GM15510 (cell line): Measurements from ENCODE around the gene RIPPLY2.

Experiments used
- POLR2A ChIP-seq: IDR thresholded peaks from 3 replicates; pipeline ENCODE4 v1.6.1; 2011; ENCODE audit warnings: borderline replicate concordance; ENCODE audit not compliant: insufficient read length; ENCODE audit errors: extremely low read depth

Gene RIPPLY2, protein sequence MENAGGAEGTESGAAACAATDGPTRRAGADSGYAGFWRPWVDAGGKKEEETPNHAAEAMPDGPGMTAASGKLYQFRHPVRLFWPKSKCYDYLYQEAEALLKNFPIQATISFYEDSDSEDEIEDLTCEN

DNA sequence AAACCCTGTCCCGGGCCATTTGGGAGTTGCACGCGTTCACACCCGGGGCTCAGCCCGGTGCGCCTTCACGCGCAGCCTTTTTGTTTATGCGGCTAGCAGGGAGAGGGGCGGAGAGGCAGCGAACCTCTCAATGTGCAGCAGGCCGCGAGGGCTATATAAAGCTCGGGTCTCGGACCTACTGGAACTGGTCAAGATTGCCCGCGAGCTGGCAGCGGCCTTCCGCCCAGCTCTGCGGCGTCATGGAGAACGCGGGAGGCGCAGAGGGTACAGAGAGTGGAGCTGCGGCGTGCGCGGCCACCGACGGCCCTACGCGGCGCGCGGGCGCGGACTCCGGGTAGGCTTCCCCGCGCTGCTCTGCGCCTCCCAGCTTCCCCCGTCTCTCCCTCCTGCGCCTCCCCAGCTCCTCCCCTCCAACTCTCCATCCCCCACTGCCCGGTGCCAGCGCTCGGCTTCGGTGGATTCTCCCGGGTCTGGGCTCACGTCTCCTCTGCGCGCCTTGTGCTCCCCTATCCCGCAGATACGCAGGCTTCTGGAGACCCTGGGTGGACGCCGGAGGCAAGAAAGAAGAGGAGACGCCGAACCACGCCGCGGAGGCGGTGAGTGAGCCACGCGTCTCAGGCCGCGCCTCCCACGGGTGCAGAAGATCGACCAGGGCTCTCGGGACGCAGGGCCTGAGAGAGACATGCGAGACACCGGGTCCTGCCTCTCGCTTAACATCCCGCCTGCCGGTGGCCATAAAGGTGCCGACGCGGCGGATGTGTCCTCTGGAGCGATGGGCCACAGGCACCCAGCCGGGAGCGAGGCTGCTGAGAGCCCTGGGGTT, at the start of gene RIPPLY2:
Gene RIPPLY2, plus strand, starts transcription at position 183 of the 823 bp plus-strand sequence. Its CDS starts 57 bp downstream, at position 240.
- no peak for TF ChIP-seq POLR2A

DNA sequence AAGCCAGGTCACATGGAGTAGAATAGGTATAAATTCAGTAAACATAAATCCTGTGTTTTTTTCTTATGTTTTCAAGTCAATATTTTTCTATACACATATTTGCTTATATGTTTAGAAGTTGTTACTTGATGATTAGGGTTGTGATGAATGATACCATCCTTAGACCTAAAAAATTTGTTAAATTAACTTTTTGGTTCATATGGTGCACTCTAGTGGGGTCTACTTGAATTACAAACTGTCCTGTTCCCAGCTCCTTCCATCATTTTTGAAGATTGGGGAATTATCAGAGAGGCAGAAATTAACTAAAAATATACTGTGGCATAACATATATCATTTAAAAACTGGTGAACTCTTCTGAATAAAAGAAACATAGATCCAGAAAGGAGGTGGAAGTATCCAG, 48.3 kb upstream of the RIPPLY2 start:
- TF ChIP-seq POLR2A, result no peak

DNA sequence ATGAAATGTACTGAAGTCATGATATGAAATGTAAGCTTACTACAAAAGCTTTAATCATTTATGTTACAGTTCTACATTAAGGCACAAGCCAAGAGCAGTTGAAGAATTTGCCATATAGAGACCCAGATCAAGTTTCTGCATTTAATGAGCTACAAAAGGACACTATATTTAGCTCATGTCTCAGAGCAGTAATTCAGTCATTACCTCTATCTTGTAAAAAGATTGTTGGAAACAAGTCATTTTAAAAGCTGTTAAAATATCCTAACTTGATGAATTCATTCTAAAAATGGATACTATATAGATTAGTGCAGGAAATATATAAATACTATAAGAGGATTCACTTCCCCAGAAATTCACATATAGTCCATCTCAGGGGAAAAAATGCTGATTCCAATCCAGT, 45.2 kb upstream of the RIPPLY2 start:
- TF ChIP-seq POLR2A, result no peak

DNA sequence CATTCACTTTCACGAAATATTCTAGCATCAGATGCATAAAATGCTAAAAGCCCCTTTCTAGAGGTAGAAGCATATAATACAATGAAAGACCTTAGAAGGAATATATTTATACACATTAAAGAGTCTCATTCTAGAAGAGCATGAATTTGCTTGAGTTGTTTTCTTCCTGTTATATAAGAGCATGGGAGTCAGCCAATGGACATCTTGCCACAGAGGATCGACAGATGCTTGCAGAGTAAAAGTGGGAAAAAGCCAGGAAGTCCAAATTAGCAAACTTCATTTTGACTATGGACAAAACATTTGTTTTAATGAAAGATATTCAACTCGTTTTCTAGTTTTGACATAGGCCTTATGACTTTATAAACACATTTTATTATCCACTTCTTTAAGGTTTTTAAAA, 44.2 kb upstream of the RIPPLY2 start:
- no peak for TF ChIP-seq POLR2A

DNA sequence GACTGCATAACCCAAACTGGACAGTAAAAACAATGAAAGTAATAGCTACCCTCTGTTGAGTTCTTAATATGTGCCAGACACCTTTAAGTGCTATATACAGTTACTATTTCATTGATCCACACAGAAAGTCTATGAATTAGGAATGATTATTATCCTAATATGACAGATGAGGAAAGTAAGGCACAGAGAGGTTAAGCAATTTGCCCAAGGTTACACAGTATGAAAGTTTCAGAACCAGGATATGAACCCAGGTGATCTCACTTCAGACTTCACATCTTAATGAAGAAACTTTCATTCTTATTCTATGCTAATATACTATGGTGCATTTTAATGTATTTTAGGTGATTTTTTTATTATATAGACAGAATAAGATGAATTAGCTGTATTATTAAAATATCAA, 40.6 kb upstream of the RIPPLY2 start:
- TF ChIP-seq POLR2A, result no peak

DNA sequence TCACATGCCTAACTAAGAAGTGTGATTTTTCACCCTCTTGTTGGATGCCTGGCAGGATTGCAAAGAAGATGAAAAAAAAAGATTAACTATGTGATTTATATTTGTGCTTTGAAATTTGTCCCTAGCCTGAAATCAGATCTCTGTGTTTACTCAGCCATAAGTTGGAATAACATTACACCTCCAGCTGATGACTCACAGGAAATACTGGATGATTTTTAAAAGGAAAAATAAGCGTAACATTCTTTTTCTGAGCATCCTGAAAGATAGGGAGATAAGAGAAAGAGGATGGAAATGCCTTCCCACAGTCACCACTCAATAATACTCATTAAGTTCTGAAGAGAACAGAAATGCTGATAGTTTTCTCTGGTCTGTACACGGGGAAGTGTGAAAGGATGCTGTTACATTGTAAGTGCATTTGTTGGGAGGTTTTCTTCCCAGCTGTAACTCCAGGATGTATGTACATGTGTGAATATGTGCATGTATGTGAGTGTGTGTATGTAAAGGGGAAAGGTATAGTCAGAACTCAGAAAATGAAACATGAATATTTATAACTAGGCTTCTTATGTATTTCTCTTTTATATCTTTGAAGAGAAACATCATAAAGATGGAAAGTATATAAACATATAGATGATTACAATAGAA, 37.4 kb upstream of the RIPPLY2 start:
- TF ChIP-seq POLR2A, result no peak

DNA sequence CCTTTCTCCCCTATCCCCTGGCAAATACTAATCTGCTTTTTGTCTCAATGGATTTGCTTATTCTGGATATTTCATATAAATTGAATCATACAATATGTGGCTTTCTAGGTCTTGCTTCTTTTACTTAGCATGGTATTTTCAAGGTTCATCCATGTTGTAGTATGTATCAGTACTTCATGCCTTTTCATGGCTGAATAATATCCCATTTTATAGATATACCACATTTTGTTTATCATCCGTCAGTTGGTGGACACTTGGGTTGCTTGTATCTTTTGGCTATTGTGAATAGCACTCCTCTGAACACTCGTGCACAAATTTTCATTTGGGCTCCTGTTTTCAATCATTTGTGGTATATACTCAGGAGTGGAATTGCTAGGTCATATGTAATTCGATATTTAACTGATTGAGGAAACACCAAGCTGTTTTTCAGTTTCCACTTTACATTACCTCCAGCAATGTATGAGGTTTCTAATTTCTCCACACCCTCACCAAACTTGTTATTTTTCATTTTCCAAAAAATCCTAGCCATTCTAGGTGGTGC, 30.5 kb upstream of the RIPPLY2 start:
- no peak for TF ChIP-seq POLR2A

DNA sequence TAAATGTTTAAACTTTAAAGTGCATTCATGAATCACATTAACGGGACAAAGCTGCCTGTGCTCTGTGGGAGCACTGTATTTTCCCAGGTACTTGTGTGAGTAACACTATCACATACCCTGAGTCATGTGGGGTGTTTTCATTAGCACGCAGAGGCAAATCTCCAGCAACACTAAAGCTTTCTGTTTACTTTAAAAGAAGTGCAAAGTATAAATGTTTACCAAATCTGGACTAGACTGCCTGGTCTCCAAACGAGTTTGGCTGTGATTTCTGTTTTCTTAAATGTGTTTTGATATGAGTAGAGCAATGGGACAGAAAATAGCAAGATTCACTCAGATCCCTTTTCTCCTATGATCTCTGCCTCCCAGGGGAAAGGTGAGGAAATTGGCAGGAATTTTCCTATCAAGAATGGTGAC, 28.8 kb upstream of the RIPPLY2 start:
- TF ChIP-seq POLR2A, result no peak

DNA sequence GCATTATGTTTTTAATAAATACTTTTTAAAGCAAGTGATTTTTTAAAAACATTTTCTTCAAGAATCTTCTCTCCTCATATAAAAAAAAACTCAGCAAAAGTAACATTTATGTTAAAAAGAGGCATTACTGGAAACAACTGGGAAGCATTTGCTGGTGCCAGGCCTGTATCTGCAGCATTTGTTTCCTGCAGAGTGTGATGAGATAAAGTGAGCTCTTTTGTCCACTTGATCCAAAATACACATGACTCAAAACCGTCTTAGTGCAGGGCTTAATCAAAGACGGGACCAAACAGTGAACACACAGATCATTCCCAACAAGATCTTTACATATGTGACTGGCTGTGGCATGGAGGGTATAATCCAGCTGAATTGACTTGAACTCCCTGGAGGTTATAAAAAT, 28.3 kb upstream of the RIPPLY2 start:
- no peak for TF ChIP-seq POLR2A

DNA sequence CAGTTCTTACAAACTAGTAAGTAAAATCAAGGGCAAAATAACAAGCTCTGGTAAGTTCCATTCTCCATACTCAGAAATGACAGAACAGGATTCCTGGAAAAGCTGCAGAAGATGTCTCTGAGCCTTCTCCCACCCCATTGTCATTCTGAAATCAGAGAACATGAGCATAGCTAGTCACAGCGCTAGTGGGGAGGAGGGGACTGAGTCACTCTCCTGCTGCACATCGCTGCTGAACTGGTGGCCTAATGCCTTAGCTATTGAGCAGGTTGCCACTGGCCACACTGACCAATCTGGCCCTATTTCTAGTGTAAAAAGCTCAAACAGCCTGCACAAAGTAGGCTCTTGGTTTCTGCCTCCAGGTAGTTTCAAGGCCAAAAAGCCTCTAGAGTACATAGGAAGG, 26.1 kb upstream of the RIPPLY2 start:
- no peak for TF ChIP-seq POLR2A

DNA sequence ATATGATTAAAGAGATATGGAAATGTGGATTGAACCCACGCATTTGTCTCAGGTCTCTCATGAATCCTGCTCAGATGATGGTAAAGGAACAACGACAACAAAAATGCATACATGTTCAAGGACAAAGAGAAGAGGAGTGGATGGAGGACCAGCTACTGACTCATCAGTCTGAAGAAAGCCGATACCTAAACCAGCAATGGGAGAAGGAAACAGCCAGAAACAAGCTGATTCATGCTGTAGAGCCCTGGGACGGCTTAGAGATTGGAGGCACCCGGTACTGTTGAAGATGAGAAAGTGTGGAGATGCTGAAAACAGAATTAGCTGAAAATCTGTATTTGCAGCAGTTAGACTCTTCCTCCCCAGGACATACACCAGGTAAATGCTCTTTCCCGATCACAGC, 14.4 kb upstream of the RIPPLY2 start:
- no peak for TF ChIP-seq POLR2A

DNA sequence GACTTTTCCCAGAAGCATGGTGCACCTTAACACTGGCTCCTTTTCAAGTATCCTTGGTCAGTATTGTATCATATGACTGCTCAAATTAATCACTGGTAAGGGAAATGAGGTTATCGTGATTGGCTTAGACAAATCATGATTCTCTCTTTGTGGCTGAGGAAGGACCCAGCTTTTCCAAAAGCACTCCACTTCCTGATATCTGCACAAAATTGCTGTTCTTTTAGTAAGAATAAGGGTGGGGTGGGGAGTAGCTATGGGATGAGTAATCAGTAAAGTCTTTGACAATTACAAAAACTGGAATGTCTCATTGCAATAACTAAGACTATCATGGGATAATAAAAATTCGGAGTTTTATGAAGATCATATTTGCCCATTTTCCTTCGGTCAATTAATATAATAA, 9.0 kb upstream of the RIPPLY2 start:
- no peak for TF ChIP-seq POLR2A

DNA sequence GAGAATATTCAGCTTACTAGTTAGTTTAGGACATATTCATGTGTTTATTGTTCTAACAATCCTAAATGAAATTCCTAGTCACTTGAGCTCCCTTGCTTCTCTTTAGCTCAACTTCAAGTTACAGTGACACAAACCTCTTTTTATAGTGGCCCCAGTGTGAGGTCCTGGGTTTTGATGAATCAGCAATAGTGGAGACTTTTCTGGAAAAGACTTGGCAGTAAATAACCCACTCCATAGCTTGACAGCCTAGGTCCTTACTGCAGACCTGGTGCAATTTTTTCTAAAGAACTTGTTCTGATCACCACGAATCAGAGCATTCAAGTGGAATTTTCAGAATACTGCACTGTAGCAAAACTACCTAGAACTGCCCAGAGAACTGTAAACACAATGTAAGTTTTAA, 6.9 kb upstream of the RIPPLY2 start:
- no peak for TF ChIP-seq POLR2A

DNA sequence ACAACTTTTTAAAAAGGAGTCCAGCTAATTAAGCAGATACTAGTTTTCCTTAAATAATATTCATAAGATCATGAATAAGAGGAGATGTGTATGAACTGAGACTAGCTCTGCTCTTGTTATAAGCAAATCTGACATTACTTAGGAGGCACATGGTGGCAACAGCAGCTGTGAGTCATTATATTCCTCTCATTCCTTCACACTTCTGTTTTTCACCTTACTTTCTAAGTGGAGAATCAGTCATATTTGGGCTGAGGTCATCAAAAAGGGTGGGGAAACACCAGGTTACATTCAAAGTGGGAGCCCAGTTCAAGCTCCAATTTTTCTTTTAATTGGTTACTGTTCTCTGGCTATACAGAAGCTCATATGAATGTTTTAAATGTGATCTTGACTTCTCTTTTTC, 6.0 kb upstream of the RIPPLY2 start:
- no peak for TF ChIP-seq POLR2A

DNA sequence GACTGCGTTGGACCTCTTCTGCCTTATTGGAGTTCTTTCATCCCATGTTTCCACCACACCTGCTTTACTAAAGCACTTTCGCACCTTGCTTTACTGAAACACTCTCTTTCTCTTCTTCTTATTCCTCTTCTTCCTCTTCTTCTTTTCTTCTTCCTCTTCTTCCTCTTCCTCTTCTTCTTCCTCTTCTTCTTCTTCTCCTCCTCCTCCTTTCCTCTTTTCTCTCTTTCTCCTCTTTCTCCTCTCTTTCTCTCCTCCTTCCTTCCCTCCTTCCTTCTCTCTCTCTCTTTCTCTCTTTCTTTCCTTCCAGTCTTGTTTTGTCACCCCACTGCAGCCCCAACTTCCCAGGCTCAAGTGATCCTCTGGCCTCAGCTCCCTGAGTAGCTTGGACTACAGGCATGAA, 4.0 kb upstream of the RIPPLY2 start:
- TF ChIP-seq POLR2A, result no peak
